Gastrocnemius medialis (tissue), 4 donors: Measurements from ENCODE around the gene ANKRD36.
"Not testable (repeated sequence)": the region's sequence is repeated elsewhere in the genome, so short reads cannot be mapped to it uniquely, and the experiment has no call there.

Experiments used
- POLR2A ChIP-seq, 2 donors: fragments of 450-650 bp; IDR thresholded peaks; one replicate each; pipeline ENCODE4 v1.6.1; 2017; ENCODE audit warnings: antibody characterized with exemption in 2 of 2, mild to moderate bottlenecking in 2 of 2, moderate library complexity in 2 of 2
- TF ChIP-seq, protein P1 (sequence below), 5 experiments: fragments of 450-650 bp in 3 of 5; fragments of 200-600 bp in 2 of 5; sonication (generic) in 2 of 5; IDR thresholded peaks in 4 of 5; conservative IDR thresholded peaks in 1 of 5; 1 replicate in 4 of 5; 2 replicates in 1 of 5; pipeline ENCODE4 v1.5.1; 2016 to 2019; ENCODE audit warnings: antibody characterized with exemption in 5 of 5, mild to moderate bottlenecking in 3 of 5, moderate library complexity in 3 of 5

GRCh38 chr2:97180391-97180790 is 67.4 kb downstream of the ANKRD36 start:
- TF ChIP-seq, protein P1, sequence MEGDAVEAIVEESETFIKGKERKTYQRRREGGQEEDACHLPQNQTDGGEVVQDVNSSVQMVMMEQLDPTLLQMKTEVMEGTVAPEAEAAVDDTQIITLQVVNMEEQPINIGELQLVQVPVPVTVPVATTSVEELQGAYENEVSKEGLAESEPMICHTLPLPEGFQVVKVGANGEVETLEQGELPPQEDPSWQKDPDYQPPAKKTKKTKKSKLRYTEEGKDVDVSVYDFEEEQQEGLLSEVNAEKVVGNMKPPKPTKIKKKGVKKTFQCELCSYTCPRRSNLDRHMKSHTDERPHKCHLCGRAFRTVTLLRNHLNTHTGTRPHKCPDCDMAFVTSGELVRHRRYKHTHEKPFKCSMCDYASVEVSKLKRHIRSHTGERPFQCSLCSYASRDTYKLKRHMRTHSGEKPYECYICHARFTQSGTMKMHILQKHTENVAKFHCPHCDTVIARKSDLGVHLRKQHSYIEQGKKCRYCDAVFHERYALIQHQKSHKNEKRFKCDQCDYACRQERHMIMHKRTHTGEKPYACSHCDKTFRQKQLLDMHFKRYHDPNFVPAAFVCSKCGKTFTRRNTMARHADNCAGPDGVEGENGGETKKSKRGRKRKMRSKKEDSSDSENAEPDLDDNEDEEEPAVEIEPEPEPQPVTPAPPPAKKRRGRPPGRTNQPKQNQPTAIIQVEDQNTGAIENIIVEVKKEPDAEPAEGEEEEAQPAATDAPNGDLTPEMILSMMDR (IDR thresholded peaks at IDR 0.05 in 4 of 5, conservative IDR thresholded peaks at IDR 0.05 in 1 of 5), result not testable (repeated sequence)
- not testable (repeated sequence) for TF ChIP-seq POLR2A (IDR thresholded peaks at IDR 0.05)
